Tibial artery (tissue), 4 donors: ENCODE measurements around the gene LMNA.
A peak's percentile ranks its signal among the peaks of the same experiment; 100 is the strongest.

Source experiments
- DNase-seq, 2 donors: peaks; one replicate each; pipeline ENCODE4 v3.0.0-alpha.2; 2019
- H3K27ac ChIP-seq, 2 donors: fragments of 200-600 bp; sonication (generic) in 1 of 2; 1 replicate in 1 of 2; 2 replicates in 1 of 2; pipeline ENCODE4 v1.5.1; 2018 to 2019; ENCODE audit warnings: mild to moderate bottlenecking in 1 of 2
- H3K27me3 ChIP-seq, 2 donors: fragments of 200-600 bp; sonication (generic) in 1 of 2; one replicate each; pipeline versions ENCODE4 v1.5.1 to v1.6.0; 2016 to 2019
- H3K36me3 ChIP-seq, 3 donors: fragments of 200-600 bp; sonication (generic) in 2 of 3; one replicate each; pipeline ENCODE4 v1.5.1; 2016 to 2019; ENCODE audit warnings: mild to moderate bottlenecking in 2 of 3
- H3K4me1 ChIP-seq, 4 donors: fragments of 200-600 bp; sonication (generic) in 2 of 4; 1 replicate in 3 of 4; 2 replicates in 1 of 4; pipeline ENCODE4 v1.5.1; 2016 to 2019
- H3K4me3 ChIP-seq, 2 donors: fragments of 200-600 bp; sonication (generic) in 1 of 2; 1 replicate in 1 of 2; 2 replicates in 1 of 2; pipeline ENCODE4 v1.5.1; 2018 to 2019; ENCODE audit warnings: mild to moderate bottlenecking in 2 of 2
- H3K9me3 ChIP-seq, 3 donors: fragments of 200-600 bp; sonication (generic) in 1 of 3; one replicate each; pipeline ENCODE4 v1.5.1; 2016 to 2019
- CTCF ChIP-seq, 2 experiments: fragments of 200-600 bp in 1 of 2; fragments of 450-650 bp in 1 of 2; IDR thresholded peaks; one replicate each; pipeline ENCODE4 v1.5.1; 2017 to 2019; ENCODE audit warnings: antibody characterized with exemption in 2 of 2, mild to moderate bottlenecking in 1 of 2, moderate library complexity in 1 of 2
- intact Hi-C: fragments of 100-400 bp; cut with DNase I; formaldehyde crosslinking; loops from one replicate; pipeline ENCODE4 v1.15.0; 2023; ENCODE audit warnings: low total_unique reads

The LMNA gene

GRCh38 chr1:156075162-156075561 is 39.3 kb upstream of the LMNA start:
- Histone ChIP-seq H3K4me3 (no peak overlapping the region), H3K27ac (no peak overlapping the region)
- intact Hi-C loops, result no loop called here

DNA sequence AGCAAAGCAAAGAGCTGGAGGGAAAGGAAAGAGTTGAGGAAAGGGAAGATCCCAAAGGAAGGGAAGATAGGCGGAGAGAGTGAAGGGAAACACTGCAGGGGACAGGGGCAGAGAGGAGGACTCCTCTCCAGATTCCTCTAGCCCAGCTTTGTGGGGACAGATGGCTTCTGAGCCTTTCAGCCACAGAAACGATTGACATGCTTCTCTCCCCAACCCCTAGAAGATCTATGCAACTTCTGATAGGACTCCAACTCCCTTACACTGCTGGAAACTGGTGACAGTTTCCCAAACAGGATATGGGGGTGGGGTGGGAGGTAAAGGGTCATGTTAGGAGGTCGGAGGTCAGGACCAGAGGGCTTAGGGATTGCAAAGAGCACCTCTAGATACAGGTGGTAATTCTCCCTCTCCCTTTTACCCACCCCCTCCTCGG is 38.7 kb upstream of the LMNA start:
- H3K9me3 ChIP-seq, result no peaks in the 10 kb centered on the region
- no peak overlapping the region for H3K27ac ChIP-seq
- DNase-seq, result no peak
- H3K4me1 ChIP-seq, result no peaks in the 10 kb centered on the region
- no peak for TF ChIP-seq CTCF (IDR thresholded peaks at IDR 0.05)
- H3K4me3 ChIP-seq, result no peak overlapping the region
- no peaks in the 10 kb centered on the region for H3K36me3 ChIP-seq
- intact Hi-C loops, result no loop called here
- H3K27me3 ChIP-seq, result peaks cover 0 to 18% of the 10 kb centered on the region in 2 donors

More at GRCh38 chr1:156075162-156075561, 39.3 kb upstream of the LMNA start:
- peaks cover 0 to 15% of the 10 kb centered on the region in 2 donors for H3K27me3 ChIP-seq
- TF ChIP-seq CTCF (IDR thresholded peaks at IDR 0.05), result no peak
- no peak for DNase-seq
- H3K4me1 ChIP-seq, result no peaks in the 10 kb centered on the region
- no peaks in the 10 kb centered on the region for H3K9me3 ChIP-seq
- H3K36me3 ChIP-seq, result peaks cover 0 to under 1% (median 0%) of the 10 kb centered on the region in 3 donors

DNA sequence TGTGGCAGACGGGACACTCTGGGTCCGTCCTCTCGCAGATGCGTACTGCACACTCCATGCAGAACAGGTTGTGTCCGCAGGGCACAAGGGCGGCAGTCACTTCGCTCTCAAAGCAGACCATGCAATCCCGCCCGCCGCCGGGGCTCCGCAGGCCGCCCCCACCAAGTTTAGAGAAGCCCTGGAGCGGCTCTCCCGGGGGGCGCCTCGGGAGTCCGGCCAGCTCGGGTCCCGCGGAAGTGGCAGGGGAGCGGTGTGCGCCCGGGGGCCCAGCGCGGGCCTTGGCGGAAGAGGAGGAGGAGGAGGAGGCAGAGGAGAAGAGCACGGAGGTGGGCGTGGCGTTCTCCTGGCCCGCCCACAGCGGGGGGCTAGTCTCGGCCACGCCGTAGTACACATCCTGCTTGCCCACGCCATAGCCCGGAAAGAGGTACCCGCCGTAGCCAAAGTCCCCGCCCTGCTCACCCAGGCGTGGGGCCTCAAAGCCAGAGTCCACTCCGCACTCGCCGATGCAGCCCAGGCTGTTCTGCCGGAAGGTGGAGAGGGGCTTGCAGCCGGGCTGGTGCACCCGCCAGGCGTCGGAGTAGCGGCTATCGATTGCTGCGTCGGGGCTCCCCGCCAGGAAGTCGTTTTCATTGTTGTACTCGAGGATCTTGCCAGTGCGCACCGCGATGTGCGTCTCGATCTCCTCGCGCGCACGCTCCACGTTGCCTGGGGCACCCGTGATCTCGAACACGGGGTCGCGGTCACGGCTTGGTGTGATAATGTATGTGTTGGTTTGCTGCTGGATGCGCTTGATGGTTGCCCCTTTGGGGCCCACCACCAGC is 37.7 kb upstream of the LMNA start:
- H3K4me1 ChIP-seq, result peaks cover 0 to 9% (median 3%) of the 10 kb centered on the region in 4 donors
- TF ChIP-seq CTCF (IDR thresholded peaks at IDR 0.05), result no peak
- H3K9me3 ChIP-seq, result no peaks in the 10 kb centered on the region
- peaks cover 0 to 22% of the 10 kb centered on the region in 2 donors for H3K27me3 ChIP-seq
- no peak overlapping the region for H3K27ac ChIP-seq
- DNase-seq, result no peak
- H3K36me3 ChIP-seq, result no peaks in the 10 kb centered on the region
- intact Hi-C loops, result no loop called here
- peak overlapping the region; percentile 35 to 45 for H3K4me3 ChIP-seq

DNA sequence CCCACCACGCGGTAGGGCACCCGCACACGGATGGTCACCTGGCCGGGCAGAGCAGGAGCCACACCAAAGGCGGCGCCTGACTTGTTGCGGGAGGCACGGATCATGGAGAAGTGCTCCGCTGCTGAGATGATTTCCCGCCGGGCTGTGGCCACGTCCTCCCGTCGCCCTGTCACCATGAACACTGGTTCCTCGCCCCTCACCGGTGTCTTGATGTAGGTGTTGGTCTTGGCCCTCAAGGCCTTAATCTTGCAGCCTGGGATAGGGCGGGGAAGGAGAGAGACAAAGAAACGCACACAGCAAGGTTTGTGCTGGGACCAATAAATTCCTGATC is 37.1 kb upstream of the LMNA start:
- H3K27ac ChIP-seq, result no peak overlapping the region
- H3K4me3 ChIP-seq, result no peak overlapping the region
- H3K27me3 ChIP-seq, result peaks cover 0 to 26% of the 10 kb centered on the region in 2 donors
- no peak for TF ChIP-seq CTCF (IDR thresholded peaks at IDR 0.05)
- no peak for DNase-seq
- no peaks in the 10 kb centered on the region for H3K9me3 ChIP-seq
- intact Hi-C loops, result no loop called here
- H3K4me1 ChIP-seq, result peaks cover 0 to 13% (median 8%) of the 10 kb centered on the region in 4 donors
- no peaks in the 10 kb centered on the region for H3K36me3 ChIP-seq

DNA sequence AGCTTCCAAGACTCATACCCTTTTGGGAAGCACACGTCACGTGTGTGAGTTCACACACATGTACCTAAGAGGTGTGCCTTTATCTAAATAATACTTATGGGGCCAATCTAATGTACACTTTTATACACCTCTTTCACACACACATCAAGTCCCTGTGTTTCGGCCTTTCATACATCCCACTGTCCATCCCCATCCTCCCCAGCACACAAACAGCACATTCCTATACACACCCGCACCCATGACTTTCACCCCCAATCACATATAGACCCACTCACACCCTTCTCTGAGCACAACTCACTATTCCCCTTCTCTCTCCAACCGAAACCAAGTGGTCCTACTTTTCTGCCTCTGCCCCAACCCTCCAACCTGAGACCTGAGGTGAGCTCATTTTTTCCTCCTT is 35.8 kb upstream of the LMNA start:
- no peak for TF ChIP-seq CTCF (IDR thresholded peaks at IDR 0.05)
- no peak for DNase-seq
- peaks cover 0 to 23% (median 14%) of the 10 kb centered on the region in 4 donors for H3K4me1 ChIP-seq
- no peak overlapping the region for H3K27ac ChIP-seq
- H3K36me3 ChIP-seq, result no peaks in the 10 kb centered on the region
- H3K9me3 ChIP-seq, result no peaks in the 10 kb centered on the region
- H3K4me3 ChIP-seq, result no peak overlapping the region
- H3K27me3 ChIP-seq, result peaks cover 0 to 26% of the 10 kb centered on the region in 2 donors
- intact Hi-C loops, result no loop called here
